Lung (tissue), 12 donors: ENCODE measurements around the gene TENM3. TPM values are rescaled to one million over a fixed set of nuclear protein-coding genes. Genes with fewer than 3 reads are reported as not detected.

Source experiments
- ATAC-seq: fragments of 200-7000 bp; cut with Tn5 transposase; one replicate; pipeline ENCODE4 v1.9.1; 2020; ENCODE audit warnings: moderate number of reproducible peaks; ENCODE audit not compliant: insufficient read depth, low FRiP score
- DNase-seq, 3 donors: peaks; one replicate each; pipeline ENCODE4 v3.0.0-alpha.2; 2013 to 2017
- H3K27ac ChIP-seq, 2 donors: one replicate each; pipeline ENCODE4 v1.5.1; 2013; ENCODE audit warnings: mild to moderate bottlenecking in 2 of 2, moderate library complexity in 2 of 2, control low read depth in 1 of 2, inconsistent platforms in 1 of 2, low read depth in 1 of 2, low read length in 1 of 2
- H3K27me3 ChIP-seq, 3 donors: one replicate each; pipeline ENCODE4 v1.5.1; 2013; ENCODE audit warnings: low read length in 2 of 3; ENCODE audit not compliant: control insufficient read depth in 3 of 3, insufficient read depth in 3 of 3
- H3K36me3 ChIP-seq, 4 donors: one replicate each; pipeline ENCODE4 v1.5.1; 2013; ENCODE audit warnings: low read length in 4 of 4, mild to moderate bottlenecking in 1 of 4, moderate library complexity in 1 of 4; ENCODE audit not compliant: control insufficient read depth in 4 of 4, insufficient read depth in 4 of 4
- H3K4me1 ChIP-seq, 5 donors: one replicate each; pipeline ENCODE4 v1.5.1; 2013; ENCODE audit warnings: low read length in 5 of 5, mild to moderate bottlenecking in 2 of 5, moderate library complexity in 1 of 5; ENCODE audit not compliant: control insufficient read depth in 5 of 5, insufficient read depth in 5 of 5
- H3K4me3 ChIP-seq: one replicate; pipeline ENCODE4 v1.5.1; 2013; ENCODE audit warnings: mild to moderate bottlenecking, control low read depth, moderate library complexity
- H3K9ac ChIP-seq, 2 donors: one replicate each; pipeline ENCODE4 v1.5.1; 2013; ENCODE audit warnings: low read length in 2 of 2, control low read depth in 1 of 2; ENCODE audit not compliant: insufficient read depth in 1 of 2
- H3K9me3 ChIP-seq, 4 donors: one replicate each; pipeline ENCODE4 v1.5.1; 2013; ENCODE audit warnings: low read length in 3 of 4, mild to moderate bottlenecking in 1 of 4, moderate library complexity in 1 of 4; ENCODE audit not compliant: control insufficient read depth in 4 of 4, insufficient read depth in 3 of 4
- WGBS, 2 donors: extraction: QIAGEN DNeasy Blood & Tissue Kit; methylation state at CpG; one replicate each; pipeline ENCODE4 v1.1.7; 2013; 5-methylcytosine and 5-hydroxymethylcytosine counted together
- polyA plus RNA-seq, 2 donors: library from polyadenylated mRNA; stranded (reverse); fragments of 200-250 nt; gene quantifications; one replicate each; pipeline ENCODE4 v1.2.1, GENCODE V29; 2013
- total RNA-seq, 2 donors: library from RNA; depleted of rRNA in 1 of 2; stranded (reverse); fragments of >200 nt in 1 of 2; gene quantifications; one replicate each; pipeline ENCODE4 v1.2.1, GENCODE V29; 2014 to 2021
- TF ChIP-seq, protein P1 (sequence below): IDR thresholded peaks from 2 replicates; pipeline ENCODE4 v1.5.1; 2012; ENCODE audit warnings: mild to moderate bottlenecking; ENCODE audit errors: control extremely low read depth, extremely low read depth
- donor health status: control.
- donor health status: control.
- donor health status: Bipolar disorder and iron deficiency.
- donor health status: healthy.
- donor health status: DM: yes; HTN: yes; CAD: no.

TENM3 gene
- total and polyA plus RNA-seq, 4 donors, result 0.14 to 5.3 (median 2.2) TPM

DNA sequence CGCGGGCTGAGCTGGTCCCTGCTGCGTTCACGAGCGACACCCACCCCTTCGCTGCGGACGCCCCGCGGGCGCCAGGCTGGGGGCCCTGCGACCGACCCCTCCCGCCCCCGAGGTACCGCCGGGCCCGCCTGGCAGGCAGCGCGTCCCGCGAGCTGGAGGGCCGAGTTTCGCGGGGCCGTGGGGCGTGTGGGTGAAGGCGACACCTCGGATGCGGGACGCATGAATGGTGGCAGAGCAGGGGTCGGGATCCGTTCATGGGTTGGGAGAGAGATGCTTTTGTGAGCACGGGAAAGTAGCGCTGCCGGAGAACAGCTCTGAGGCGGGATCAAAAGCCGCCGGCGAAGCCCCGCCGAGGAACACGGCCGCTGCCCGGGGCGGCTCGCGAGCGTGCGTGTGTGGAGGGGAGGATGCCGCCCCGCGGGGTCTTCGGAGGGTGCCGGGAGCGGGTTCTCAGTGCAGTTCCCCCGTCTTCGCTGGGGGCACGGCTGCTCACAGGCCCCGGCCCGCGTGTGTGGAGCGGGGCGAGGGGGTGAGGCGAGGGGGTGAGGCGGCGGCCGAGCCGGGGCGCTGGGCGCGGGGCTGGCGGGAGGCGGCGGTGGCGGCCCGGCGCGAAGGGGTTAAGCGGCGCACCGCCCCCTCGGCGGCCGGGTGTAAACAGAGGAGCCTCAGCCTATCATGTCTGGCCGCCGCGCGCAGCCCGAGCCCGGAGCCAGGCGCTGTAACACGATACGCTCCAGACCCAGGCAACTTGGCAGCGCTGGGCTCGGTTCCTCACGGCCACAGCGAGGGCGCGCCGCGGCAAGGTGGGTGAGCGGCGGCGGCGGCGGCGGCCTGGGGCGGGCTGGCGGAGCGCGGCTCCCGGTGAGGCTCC lies 205.3 kb downstream of the TENM3 start:
- 1% methylated on average over 77 to 113 of the region's 113 CpGs for WGBS, 2 donors
- Histone ChIP-seq H3K27me3 (peaks cover 0 to 53% (median 52%) of the 10 kb centered on the region in 3 donors), H3K4me1 (peaks cover 0 to 14% (median 3%) of the 10 kb centered on the region in 5 donors), H3K9ac (peak overlapping the region; percentile 16 to 18), H3K27ac (peak overlapping the region in 1 of 2 donors; percentile 22), H3K9me3 (no peaks in the 10 kb centered on the region), H3K4me3 (peak overlapping the region; percentile 42), H3K36me3 (no peaks in the 10 kb centered on the region)
- DNase-seq, result peak; percentile 90 to 96 (median 92)
- ATAC-seq, result peak; percentile 90
- TF ChIP-seq, protein P1, sequence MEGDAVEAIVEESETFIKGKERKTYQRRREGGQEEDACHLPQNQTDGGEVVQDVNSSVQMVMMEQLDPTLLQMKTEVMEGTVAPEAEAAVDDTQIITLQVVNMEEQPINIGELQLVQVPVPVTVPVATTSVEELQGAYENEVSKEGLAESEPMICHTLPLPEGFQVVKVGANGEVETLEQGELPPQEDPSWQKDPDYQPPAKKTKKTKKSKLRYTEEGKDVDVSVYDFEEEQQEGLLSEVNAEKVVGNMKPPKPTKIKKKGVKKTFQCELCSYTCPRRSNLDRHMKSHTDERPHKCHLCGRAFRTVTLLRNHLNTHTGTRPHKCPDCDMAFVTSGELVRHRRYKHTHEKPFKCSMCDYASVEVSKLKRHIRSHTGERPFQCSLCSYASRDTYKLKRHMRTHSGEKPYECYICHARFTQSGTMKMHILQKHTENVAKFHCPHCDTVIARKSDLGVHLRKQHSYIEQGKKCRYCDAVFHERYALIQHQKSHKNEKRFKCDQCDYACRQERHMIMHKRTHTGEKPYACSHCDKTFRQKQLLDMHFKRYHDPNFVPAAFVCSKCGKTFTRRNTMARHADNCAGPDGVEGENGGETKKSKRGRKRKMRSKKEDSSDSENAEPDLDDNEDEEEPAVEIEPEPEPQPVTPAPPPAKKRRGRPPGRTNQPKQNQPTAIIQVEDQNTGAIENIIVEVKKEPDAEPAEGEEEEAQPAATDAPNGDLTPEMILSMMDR, result no peak

DNA sequence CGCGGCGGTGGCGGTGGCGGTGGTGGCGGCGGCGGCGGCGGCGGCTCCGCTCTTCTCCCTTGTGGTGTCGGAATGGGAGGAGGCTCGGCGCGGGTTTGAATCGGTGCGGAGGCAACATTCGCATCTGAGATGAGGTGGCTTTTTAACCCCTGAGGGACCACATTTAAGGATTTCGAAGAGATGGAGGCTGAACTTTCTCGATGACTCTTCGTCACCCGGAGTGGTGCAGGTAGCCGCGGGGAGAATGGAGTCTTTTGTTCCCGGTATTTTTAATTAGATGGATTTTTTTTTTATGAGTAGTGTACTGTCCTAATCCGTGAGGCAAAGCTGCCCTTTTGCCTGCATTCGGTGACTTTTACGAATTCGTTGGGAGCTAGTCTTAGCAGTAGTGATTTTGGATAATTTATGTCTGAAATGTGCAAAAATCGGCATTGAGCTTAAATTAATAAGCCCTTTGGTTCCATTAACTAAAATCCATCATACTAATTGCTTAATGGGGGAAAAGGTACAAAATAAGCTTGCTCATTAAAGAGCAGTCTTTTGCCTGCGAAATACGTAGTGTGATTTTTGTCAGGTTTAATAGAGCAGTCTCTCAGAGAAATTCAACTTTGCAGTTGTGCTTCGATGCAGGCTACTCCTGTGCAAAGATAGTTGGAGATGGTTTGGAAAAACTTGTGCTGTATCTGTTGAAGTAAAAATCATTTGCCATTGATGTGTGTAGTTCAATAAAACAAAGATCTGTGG lies 206.2 kb downstream of the TENM3 start:
- Histone ChIP-seq H3K27ac (no peak overlapping the region), H3K36me3 (no peaks in the 10 kb centered on the region), H3K9me3 (no peaks in the 10 kb centered on the region), H3K4me1 (peaks cover 0 to 16% (median 3%) of the 10 kb centered on the region in 5 donors), H3K27me3 (peaks cover 0 to 56% (median 52%) of the 10 kb centered on the region in 3 donors), H3K9ac (peak overlapping the region in 1 of 2 donors; percentile 53), H3K4me3 (peak overlapping the region; percentile 39)
- TF ChIP-seq, protein P1, result no peak
- WGBS, 2 donors, result 2% methylated on average over 21 to 34 of the region's 34 CpGs
- ATAC-seq (no peak), DNase-seq (peak in 1 of 3 donors; percentile 56)

DNA sequence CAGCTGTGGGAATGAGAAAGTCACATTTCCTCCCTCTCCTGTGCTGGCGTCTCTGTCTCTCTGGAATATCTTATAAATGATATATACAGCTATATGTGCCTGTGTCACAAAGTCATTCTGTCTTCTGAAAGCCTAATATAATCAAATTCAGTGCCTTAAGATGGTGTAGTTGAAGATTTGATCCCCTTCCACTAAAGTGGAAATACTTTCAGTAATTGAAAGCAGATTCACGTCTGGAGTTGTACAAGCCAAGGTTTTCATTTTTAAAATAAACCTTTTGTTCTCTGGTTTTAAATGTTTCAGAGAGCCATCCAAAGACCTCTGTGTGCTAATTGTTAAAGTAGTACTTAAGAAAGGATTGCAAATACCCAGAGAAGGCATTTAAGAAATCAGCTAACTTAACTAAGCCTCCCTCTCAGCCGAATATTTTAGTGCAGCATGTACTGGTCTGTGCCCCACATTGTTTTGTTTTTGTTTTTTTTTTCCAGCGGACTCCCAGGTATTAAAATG lies 206.8 kb downstream of the TENM3 start:
- peaks cover 0 to 17% (median 3%) of the 10 kb centered on the region in 5 donors for H3K4me1 ChIP-seq
- no peak for ATAC-seq
- peak in 1 of 3 donors; percentile 11 for DNase-seq
- no peaks in the 10 kb centered on the region for H3K9me3 ChIP-seq
- no peak overlapping the region for H3K27ac ChIP-seq
- H3K9ac ChIP-seq, result no peak overlapping the region
- 8 to 9% methylated on average over 4 of the region's 4 CpGs for WGBS, 2 donors
- H3K27me3 ChIP-seq, result peaks cover 0 to 56% (median 52%) of the 10 kb centered on the region in 3 donors
- no peaks in the 10 kb centered on the region for H3K36me3 ChIP-seq
- TF ChIP-seq, protein P1, result no peak
- H3K4me3 ChIP-seq, result no peak overlapping the region
